ENCODE results near the gene ATP5F1A.
"Not testable (repeated sequence)": the region's sequence is repeated elsewhere in the genome, so short reads cannot be mapped to it uniquely, and the experiment has no call there.

Gene ATP5F1A

GRCh38 chr18:46047369-46047768 lies 50.7 kb downstream of the ATP5F1A start:
- not testable (repeated sequence) for DNase-seq (ENCODE audit: low read depth)

DNA sequence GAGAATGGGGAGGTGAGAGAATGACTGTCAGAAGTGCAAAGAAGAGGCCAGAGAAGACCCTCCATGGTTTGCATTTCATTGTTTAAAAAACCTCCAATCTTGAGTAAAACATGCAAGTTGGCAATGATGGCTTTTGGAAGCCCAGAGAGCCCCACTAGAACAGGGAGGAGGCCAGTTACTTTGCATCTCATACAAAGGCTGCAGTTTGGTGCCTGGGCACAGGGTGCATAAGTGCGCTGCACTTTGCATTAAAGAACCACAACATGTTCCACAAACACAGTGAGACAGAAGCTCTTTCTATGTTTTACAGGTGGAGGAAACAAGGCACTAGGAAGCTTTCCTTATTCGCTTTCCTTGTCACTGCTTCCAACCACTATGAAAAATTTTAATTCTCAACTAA lies 51.4 kb downstream of the ATP5F1A start:
- no peak for DNase-seq (ENCODE audit: low read depth)

GRCh38 chr18:46046126-46046525 lies 52.0 kb downstream of the ATP5F1A start:
- DNase-seq (ENCODE audit: low read depth): no peak

DNA sequence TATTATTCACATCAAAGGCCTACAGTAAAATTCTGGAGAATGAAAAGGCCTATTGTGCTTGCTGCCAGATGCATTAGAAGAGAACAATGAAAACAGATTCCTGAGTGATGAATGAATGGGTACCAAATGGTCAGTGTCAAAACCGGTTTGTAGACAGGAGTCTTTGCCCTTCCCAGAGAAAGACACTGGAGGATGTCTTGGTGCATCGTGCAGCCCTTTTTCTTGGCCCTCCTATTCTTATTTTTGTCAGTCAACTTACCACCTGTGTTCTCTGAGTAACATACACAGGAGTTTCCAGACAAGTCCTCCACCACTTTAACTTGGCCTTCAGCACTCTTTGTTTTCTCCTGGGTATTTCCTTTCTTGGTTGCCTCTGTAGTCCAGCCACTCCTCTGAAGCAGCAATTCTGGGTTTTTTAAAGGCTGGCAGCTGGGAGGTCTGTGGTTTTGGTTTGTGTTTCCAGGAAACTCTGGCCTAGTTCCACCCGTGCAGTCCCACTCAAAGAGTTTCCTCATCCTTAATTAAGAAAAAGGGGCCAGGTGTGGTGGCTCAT lies 55.4 kb downstream of the ATP5F1A start:
- DNase-seq (ENCODE audit: low read depth): no peak

DNA sequence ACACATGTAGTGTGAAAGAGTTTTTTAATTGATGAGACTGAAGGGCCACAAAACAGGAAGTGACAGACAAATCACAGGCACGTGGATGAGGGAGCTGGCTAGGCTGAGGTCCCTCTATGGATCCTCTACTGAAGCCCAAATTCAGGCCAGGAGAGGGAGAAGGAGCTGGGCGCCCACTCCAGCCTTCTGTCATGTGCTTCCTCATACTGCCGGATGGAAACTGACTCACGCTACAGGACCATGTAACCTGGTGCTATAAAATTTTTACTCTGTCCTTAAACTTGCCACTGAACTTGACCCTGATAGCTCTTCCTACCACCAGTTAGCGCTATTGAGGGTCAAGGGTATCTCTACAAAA lies 57.4 kb downstream of the ATP5F1A start:
- DNase-seq (ENCODE audit: low read depth): no peak

DNA sequence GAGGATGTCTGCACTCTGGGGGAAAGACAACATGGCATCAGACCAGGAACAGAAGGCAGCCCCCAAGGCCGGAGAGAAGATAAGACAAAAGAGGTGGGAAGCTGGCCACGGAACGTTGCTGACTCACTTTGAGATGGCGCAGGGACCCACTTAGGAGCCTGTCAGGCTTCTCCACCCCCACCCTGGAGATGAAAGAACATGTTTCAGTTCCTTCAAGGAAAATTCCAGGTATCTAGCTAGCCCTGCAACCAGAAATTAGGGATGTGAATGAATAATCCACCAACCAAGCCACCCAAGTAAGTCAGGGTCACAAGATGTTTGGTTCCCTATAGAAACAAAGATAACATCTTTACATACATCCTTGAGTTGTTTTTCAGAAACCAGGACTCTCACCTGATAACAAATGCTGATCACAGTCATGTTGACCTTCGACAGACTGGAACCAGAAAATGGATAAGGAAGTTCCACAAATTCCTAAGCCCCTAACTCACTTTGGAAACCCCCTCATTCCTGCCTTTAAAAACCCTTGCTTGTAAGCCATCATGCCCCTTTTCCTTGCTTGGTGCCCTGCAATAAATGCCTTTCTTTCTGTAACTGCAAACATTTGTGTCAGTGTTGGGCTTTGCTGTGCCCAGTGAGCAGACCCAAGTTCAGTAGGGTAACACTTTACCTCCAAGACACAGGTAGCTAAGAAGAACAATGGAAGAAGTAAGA lies 57.9 kb downstream of the ATP5F1A start:
- no peak for DNase-seq (ENCODE audit: low read depth)

DNA sequence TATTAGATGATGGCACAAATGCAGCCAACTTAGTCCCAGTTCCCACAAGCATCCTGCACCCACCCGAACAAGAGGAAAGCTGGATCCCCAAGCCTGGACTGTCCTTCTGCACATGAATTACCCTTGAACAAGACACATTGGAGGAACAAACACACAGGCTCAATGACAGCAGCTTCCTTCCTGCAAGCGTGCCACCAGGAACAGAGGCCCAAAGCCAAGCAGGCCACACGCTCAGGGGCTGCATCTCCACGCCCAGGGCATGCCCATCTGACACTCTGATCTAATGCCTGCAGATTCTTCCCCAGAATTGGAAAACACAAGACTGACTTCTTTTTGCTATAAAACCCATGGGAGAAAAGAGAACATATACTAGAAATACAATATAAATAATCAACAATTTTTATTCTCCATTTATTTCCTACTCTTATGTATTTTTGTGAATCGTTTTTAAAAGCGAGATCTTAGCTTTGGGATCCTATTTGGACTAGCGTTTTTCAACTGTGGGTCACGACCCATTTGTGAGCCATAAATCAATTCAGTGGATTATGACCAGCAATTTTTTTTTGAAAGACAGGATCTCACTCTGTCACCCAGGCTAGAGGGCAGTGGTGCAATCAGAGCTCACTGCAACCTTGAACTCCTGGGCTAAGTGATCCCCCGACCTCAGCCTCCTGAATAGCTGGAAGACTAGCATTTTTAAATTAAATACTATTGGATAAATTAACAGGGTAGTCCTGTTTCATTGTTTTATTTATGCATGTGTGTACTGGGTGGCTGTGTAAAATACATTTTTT lies 60.4 kb downstream of the ATP5F1A start:
- DNase-seq (ENCODE audit: low read depth): no peak

GRCh38 chr18:46035696-46036680 lies 62.1 kb downstream of the ATP5F1A start:
- no peak for DNase-seq (ENCODE audit: low read depth)

DNA sequence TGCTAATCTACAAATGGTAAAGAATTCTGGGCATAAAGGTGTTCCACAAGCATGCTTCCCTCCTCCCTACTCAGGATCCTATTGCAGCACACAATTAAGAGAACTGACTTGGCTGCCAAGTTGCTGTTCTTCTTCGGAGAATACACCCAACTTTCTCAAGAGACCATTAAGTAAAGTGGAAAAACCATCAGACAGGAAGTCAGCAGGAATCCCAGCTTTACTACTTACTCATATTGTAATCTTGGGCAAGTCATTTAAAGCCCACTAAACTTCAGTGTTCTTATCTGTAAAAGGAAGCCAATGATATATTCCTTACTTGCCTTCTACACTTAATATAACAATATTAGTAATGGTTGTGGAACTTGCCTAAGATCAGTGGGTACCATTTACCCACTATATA lies 63.9 kb downstream of the ATP5F1A start:
- DNase-seq (ENCODE audit: low read depth): no peak

DNA sequence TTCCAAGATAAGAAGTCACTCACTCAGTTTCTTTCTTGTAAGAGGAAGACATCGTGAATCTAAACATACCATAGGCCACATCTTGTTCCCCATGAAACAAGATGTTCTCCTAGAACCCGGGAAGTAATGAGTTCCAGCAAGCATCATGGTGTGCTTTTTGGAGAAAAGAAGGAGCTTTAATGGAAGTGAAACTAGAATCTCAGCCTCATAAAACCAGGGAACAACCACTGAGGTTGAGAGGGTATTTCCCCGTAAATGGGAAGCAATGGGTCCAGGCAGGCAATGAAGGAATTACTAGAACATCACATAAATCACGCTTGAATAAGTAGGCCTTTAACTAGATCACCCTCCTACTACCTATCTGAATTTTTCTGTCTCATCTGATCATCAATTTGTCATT lies 66.4 kb downstream of the ATP5F1A start:
- DNase-seq (ENCODE audit: low read depth): no peak

Measured in HS-27A (cell line).